ENCODE results near the gene KCNQ1.

KCNQ1 gene

GRCh38 chr11:2529173-2529572 lies 84.4 kb downstream of the KCNQ1 start:
- no peak for DNase-seq (ENCODE audit: low read depth)
- in situ Hi-C loops (cut with HindIII; ENCODE audit: low sequenced_read_pairs) = no loop called here
- TF ChIP-seq, protein P1, sequence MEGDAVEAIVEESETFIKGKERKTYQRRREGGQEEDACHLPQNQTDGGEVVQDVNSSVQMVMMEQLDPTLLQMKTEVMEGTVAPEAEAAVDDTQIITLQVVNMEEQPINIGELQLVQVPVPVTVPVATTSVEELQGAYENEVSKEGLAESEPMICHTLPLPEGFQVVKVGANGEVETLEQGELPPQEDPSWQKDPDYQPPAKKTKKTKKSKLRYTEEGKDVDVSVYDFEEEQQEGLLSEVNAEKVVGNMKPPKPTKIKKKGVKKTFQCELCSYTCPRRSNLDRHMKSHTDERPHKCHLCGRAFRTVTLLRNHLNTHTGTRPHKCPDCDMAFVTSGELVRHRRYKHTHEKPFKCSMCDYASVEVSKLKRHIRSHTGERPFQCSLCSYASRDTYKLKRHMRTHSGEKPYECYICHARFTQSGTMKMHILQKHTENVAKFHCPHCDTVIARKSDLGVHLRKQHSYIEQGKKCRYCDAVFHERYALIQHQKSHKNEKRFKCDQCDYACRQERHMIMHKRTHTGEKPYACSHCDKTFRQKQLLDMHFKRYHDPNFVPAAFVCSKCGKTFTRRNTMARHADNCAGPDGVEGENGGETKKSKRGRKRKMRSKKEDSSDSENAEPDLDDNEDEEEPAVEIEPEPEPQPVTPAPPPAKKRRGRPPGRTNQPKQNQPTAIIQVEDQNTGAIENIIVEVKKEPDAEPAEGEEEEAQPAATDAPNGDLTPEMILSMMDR (IDR thresholded peaks at IDR 0.05; ENCODE audit: low read depth, low read length, missing control alignments) = no peak
- no peak overlapping the region for H3K4me3 ChIP-seq (ENCODE audit: low read depth, low read length)

DNA sequence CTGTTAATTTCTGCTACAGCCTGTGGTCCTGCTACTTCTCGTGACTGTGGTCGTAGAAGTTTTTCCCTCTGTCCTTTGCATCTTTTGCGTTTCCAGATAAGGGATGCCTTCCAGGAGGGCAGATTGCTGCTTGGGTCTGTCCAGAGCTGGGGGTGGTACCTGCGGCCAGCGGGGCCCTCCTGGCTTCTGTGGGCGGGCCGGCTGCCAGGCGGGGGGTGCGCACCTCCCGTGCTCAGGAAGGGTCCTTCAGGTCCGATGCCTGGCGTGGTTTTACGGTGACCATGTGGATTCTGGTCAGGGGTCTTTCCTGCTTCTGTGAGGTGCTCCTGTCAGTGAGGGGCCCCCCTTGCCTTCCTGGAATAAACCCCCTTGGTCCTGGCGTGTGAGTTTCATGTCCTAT lies 84.8 kb downstream of the KCNQ1 start:
- in situ Hi-C loops (cut with HindIII; ENCODE audit: low sequenced_read_pairs) = no loop called here
- no peak for DNase-seq (ENCODE audit: low read depth)
- TF ChIP-seq, protein P1 (IDR thresholded peaks at IDR 0.05; ENCODE audit: low read depth, low read length, missing control alignments) = no peak
- H3K4me3 ChIP-seq (ENCODE audit: low read depth, low read length) = no peak overlapping the region

GRCh38 chr11:2530131-2530854 lies 85.5 kb downstream of the KCNQ1 start:
- TF ChIP-seq, protein P1 (IDR thresholded peaks at IDR 0.05; ENCODE audit: low read depth, low read length, missing control alignments) = no peak
- in situ Hi-C loops (cut with HindIII; ENCODE audit: low sequenced_read_pairs) = no loop called here
- no peak overlapping the region for H3K4me3 ChIP-seq (ENCODE audit: low read depth, low read length)
- DNase-seq (ENCODE audit: low read depth) = no peak

DNA sequence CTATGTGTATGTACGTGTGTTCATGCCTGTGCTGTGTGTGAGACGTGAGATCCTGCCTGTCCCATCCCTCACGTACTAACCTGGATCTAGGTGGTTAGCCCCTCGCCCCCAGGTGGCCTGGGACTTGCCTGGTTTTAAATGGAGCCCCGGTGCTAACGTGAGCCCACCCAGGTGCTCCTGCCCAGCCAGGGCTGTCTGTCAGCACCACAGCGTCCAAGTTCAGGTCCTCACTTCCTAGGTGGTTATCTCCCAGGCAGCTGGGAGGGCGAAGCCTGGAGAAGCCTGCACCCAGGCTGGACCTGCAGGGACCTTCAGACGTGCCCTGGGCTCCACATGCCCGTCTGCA lies 86.0 kb downstream of the KCNQ1 start:
- DNase-seq (ENCODE audit: low read depth) = no peak
- no peak overlapping the region for H3K4me3 ChIP-seq (ENCODE audit: low read depth, low read length)
- in situ Hi-C loops (cut with HindIII; ENCODE audit: low sequenced_read_pairs) = no loop called here
- TF ChIP-seq, protein P1 (IDR thresholded peaks at IDR 0.05; ENCODE audit: low read depth, low read length, missing control alignments) = no peak

GRCh38 chr11:2531277-2531986 lies 86.6 kb downstream of the KCNQ1 start:
- no peak overlapping the region for H3K4me3 ChIP-seq (ENCODE audit: low read depth, low read length)
- no peak for DNase-seq (ENCODE audit: low read depth)

DNA sequence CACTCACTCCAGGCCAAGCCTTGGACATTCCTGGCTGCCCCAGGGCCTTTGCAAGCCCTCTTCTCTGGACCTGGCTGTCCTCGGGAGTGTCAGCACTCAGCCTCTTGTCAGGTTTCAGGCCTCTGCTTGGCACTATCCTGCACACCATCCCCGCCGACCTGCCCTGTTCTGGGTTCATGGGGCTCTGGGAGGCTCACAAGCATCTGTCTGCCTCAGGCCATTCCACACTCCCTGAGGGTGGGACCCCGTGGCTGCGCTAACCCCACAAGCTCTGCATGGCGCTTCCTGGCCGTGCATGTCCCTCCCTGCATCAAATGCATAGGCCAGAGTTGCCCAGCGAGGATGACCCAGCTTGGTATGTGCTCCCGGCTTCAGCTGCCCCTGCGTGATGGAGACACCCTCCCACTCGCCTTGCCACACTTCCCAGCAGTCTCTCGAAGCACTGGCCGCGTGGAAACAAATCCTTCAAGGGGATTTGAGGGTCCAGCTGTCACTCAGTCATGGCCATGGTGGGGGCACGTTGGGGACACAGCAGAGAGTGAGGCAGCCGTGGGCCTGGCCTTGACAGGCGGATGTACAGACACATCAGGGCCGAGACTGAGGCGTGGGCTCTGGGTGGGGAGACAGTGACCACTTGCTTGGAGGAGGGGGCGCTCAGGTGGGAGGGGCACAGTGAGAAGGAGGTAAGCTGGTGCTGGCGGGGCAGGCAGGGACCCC lies 87.3 kb downstream of the KCNQ1 start:
- DNase-seq (ENCODE audit: low read depth) = no peak
- TF ChIP-seq, protein P1 (IDR thresholded peaks at IDR 0.05; ENCODE audit: low read depth, low read length, missing control alignments) = no peak
- no peak overlapping the region for H3K4me3 ChIP-seq (ENCODE audit: low read depth, low read length)
- in situ Hi-C loops (cut with HindIII; ENCODE audit: low sequenced_read_pairs) = no loop called here

More at GRCh38 chr11:2531277-2531986, 86.6 kb downstream of the KCNQ1 start:
- in situ Hi-C loops (cut with HindIII; ENCODE audit: low sequenced_read_pairs) = no loop called here
- TF ChIP-seq, protein P1 (IDR thresholded peaks at IDR 0.05; ENCODE audit: low read depth, low read length, missing control alignments) = peak; percentile 94

Measured in astrocyte of the cerebellum (primary cell).